ENCODE data around the gene TMEM117.

TMEM117 gene

DNA sequence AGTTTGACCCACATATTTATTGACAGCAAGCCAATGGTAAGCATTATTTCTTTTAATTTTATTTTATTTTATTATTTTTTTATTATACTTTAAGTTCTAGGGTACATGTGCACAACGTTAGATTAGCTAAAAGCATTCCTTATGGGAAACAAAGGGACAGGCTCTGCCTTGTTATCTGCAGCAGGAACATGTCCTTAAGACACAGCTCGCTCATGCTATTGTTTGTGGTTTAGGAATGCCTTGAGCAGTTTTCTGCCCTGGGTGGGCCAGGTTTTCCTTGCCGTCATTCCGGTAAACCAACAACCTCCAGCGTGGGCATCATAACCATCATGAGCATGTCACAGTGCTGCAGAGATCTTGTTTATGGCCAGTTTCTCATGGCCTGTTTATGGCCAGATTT lies 370.2 kb downstream of the TMEM117 start:
- Histone ChIP-seq H3K9me3 (ENCODE audit: control insufficient read depth, insufficient read depth, low read depth, low read length) (peaks cover 23% of the 10 kb centered on the region), H3K36me3 (ENCODE audit: control insufficient read depth, insufficient read depth, low read length) (no peaks in the 10 kb centered on the region)

DNA sequence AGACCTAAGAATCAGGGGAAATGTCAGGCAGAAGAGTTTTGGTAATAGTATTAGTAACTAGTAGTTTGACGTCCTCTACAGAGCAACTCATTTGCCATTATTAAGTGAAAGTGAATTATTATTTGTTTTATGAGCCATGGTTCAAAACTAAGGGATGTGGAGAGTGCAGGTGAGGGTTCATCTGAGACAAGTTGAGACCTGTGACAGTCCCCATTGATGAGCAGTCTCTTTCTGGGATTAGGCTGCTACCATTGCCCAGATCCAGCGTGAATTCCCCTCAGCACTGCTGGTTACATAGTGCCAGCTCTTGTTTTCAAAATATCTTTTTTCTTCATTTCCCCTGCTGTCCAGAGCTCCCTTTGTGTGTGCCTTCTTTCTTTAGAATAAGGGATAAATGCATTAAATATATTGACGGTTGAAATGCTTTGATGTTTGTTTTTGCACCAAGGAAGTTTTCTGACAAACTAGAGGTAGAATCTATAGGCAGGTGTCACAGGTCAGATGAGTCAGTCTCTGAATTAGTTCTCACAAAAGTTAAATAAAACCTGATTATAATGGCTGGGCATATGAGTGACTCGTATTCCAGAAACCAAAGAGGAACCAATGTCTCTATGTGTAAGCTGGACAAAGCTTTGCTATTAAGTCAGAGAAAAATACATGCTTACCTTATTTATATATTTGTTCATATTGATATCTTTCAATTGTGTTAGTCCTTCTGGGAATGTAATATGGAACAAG lies 381.4 kb downstream of the TMEM117 start:
- Histone ChIP-seq H3K27ac (ENCODE audit: low read depth, low read length) (no peak overlapping the region), H3K4me1 (ENCODE audit: control insufficient read depth, insufficient read depth, low read length) (no peaks in the 10 kb centered on the region), H3K9me3 (ENCODE audit: control insufficient read depth, insufficient read depth, low read depth, low read length) (0 out of 2 replicates have a peak, but pooled peaks cover 6% of the 10 kb centered on the region), H3K9ac (ENCODE audit: low read length) (no peak overlapping the region), H3K27me3 (ENCODE audit: control insufficient read depth, insufficient read depth, low read length) (no peaks in the 10 kb centered on the region), H3K4me3 (ENCODE audit: low read depth, low read length) (no peak overlapping the region), H3K36me3 (ENCODE audit: control insufficient read depth, insufficient read depth, low read length) (no peaks in the 10 kb centered on the region)

More for the DNA sequence above, 370.2 kb downstream of the TMEM117 start:
- no peak overlapping the region for H3K27ac ChIP-seq (ENCODE audit: low read depth, low read length)
- H3K27me3 ChIP-seq (ENCODE audit: control insufficient read depth, insufficient read depth, low read length) = no peaks in the 10 kb centered on the region
- H3K4me3 ChIP-seq (ENCODE audit: low read depth, low read length) = no peak overlapping the region; the same call in 1 of the 2 replicates
- H3K9ac ChIP-seq (ENCODE audit: low read length) = no peak overlapping the region
- no peaks in the 10 kb centered on the region for H3K4me1 ChIP-seq (ENCODE audit: control insufficient read depth, insufficient read depth, low read length)

DNA sequence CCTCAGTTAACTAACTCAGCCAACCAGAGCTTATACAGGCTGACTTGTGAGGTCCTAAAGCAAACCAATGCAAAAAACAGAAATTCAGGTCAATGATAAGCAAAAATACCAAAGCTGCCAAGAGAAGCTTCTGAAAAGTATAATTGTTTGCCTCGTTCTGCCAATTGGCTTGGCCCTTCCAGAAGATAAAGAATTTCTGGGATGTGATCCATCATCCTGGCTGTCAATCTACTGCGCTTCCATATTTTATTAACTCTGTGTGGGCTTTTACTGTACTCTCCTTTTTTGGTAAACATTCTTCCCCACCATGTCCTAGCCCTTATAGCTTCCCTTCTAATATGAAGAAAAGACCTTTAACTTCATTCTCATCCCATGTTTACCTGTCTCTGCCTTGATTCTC lies 387.9 kb downstream of the TMEM117 start:
- Histone ChIP-seq H3K27me3 (ENCODE audit: control insufficient read depth, insufficient read depth, low read length) (no peaks in the 10 kb centered on the region), H3K9ac (ENCODE audit: low read length) (no peak overlapping the region), H3K4me1 (ENCODE audit: control insufficient read depth, insufficient read depth, low read length) (no peaks in the 10 kb centered on the region), H3K27ac (ENCODE audit: low read depth, low read length) (no peak overlapping the region), H3K9me3 (ENCODE audit: control insufficient read depth, insufficient read depth, low read depth, low read length) (no peaks in the 10 kb centered on the region), H3K36me3 (ENCODE audit: control insufficient read depth, insufficient read depth, low read length) (no peaks in the 10 kb centered on the region), H3K4me3 (ENCODE audit: low read depth, low read length) (no peak overlapping the region)

- H3K36me3 ChIP-seq (ENCODE audit: control insufficient read depth, insufficient read depth, low read length) = no peaks in the 10 kb centered on the region
- H3K4me1 ChIP-seq (ENCODE audit: control insufficient read depth, insufficient read depth, low read length) = no peaks in the 10 kb centered on the region; the same call in 1 of the 2 replicates
- H3K9me3 ChIP-seq (ENCODE audit: control insufficient read depth, insufficient read depth, low read depth, low read length) = no peaks in the 10 kb centered on the region
- no peak overlapping the region for H3K27ac ChIP-seq (ENCODE audit: low read depth, low read length)
- no peaks in the 10 kb centered on the region for H3K27me3 ChIP-seq (ENCODE audit: control insufficient read depth, insufficient read depth, low read length)
- no peak overlapping the region for H3K4me3 ChIP-seq (ENCODE audit: low read depth, low read length)
- H3K9ac ChIP-seq (ENCODE audit: low read length) = no peak overlapping the region
These were observed 388.7 kb downstream of the TMEM117 start for GRCh38 chr12:44224399-44225148.

DNA sequence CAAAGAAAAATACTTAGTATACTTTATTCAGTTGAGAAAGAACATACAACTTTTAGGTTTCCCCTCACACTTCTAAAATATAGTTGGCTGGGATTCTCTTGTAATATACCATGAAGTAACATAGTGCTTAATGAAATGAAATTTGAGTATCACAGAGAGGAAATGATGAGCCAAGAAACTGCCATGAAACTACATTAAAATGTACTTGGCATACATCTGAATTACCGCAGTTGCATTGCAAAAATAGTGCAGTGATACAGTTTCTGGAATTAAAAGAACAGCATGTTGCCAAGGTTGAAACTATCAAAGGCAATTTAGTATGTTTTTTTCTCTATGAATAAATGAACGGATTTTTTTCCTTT lies 389.2 kb downstream of the TMEM117 start:
- H3K27me3 ChIP-seq (ENCODE audit: control insufficient read depth, insufficient read depth, low read length) = no peaks in the 10 kb centered on the region

DNA sequence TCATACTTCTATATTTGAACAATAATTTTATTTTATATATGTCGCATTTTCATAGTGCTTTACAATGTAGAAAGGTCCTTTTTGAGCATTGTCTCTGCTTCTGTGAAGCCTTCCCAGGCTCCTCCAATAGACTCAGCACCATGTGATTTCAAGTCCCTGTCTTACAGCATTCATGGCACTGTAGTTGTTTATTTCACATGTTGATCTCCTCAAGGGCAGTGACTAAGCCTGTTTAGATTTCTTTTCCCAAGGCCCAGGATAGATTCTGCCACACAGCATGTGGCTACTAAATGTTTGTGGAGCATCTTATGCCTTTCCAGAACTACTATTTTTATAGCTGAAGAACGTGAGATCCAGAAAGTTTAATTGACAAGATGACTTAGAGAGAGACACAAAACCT lies 391.7 kb downstream of the TMEM117 start:
- H3K4me3 ChIP-seq (ENCODE audit: low read depth, low read length) = no peak overlapping the region
- no peaks in the 10 kb centered on the region for H3K36me3 ChIP-seq (ENCODE audit: control insufficient read depth, insufficient read depth, low read length)
- H3K4me1 ChIP-seq (ENCODE audit: control insufficient read depth, insufficient read depth, low read length) = peaks cover 2% of the 10 kb centered on the region; the same call in 1 of the 2 replicates
- no peaks in the 10 kb centered on the region for H3K27me3 ChIP-seq (ENCODE audit: control insufficient read depth, insufficient read depth, low read length)
- no peak overlapping the region for H3K9ac ChIP-seq (ENCODE audit: low read length)
- H3K9me3 ChIP-seq (ENCODE audit: control insufficient read depth, insufficient read depth, low read depth, low read length) = no peaks in the 10 kb centered on the region
- no peak overlapping the region for H3K27ac ChIP-seq (ENCODE audit: low read depth, low read length)

More for the DNA sequence above, 389.2 kb downstream of the TMEM117 start:
- Histone ChIP-seq H3K4me3 (ENCODE audit: low read depth, low read length) (no peak overlapping the region), H3K9me3 (ENCODE audit: control insufficient read depth, insufficient read depth, low read depth, low read length) (no peaks in the 10 kb centered on the region), H3K27ac (ENCODE audit: low read depth, low read length) (no peak overlapping the region), H3K36me3 (ENCODE audit: control insufficient read depth, insufficient read depth, low read length) (no peaks in the 10 kb centered on the region), H3K4me1 (ENCODE audit: control insufficient read depth, insufficient read depth, low read length) (peaks cover 2% of the 10 kb centered on the region; the same call in 1 of the 2 replicates), H3K9ac (ENCODE audit: low read length) (no peak overlapping the region)

- H3K9me3 ChIP-seq (ENCODE audit: control insufficient read depth, insufficient read depth, low read depth, low read length) = no peaks in the 10 kb centered on the region
- no peaks in the 10 kb centered on the region for H3K27me3 ChIP-seq (ENCODE audit: control insufficient read depth, insufficient read depth, low read length)
- H3K9ac ChIP-seq (ENCODE audit: low read length) = no peak overlapping the region
- no peak overlapping the region for H3K27ac ChIP-seq (ENCODE audit: low read depth, low read length)
- H3K36me3 ChIP-seq (ENCODE audit: control insufficient read depth, insufficient read depth, low read length) = no peaks in the 10 kb centered on the region
- H3K4me1 ChIP-seq (ENCODE audit: control insufficient read depth, insufficient read depth, low read length) = peaks cover 2% of the 10 kb centered on the region; the same call in 1 of the 2 replicates
- H3K4me3 ChIP-seq (ENCODE audit: low read depth, low read length) = no peak overlapping the region
These were observed 394.0 kb downstream of the TMEM117 start for GRCh38 chr12:44229846-44230245.

DNA sequence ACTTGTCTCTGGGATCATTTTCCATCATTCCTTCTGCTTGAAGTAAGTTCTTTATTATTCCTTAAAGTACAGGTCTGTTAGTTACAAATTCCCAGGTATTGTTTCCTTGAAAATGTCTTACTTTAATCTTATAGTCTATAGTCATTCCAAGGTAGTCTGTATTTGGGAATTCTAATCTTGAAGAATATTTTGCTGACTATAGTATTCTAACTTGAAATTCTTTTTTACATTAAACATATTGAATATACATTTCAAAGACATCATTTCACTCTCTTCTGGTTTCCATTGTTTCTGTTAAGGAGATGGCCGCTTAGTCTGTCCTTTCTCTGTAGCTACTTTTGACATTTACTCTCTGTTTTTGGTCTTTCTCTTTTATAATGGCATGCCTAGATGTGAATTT lies 399.8 kb downstream of the TMEM117 start:
- Histone ChIP-seq H3K9ac (ENCODE audit: low read length) (no peak overlapping the region), H3K4me3 (ENCODE audit: low read depth, low read length) (no peak overlapping the region), H3K9me3 (ENCODE audit: control insufficient read depth, insufficient read depth, low read depth, low read length) (no peaks in the 10 kb centered on the region), H3K36me3 (ENCODE audit: control insufficient read depth, insufficient read depth, low read length) (no peaks in the 10 kb centered on the region), H3K27ac (ENCODE audit: low read depth, low read length) (no peak overlapping the region), H3K27me3 (ENCODE audit: control insufficient read depth, insufficient read depth, low read length) (no peaks in the 10 kb centered on the region), H3K4me1 (ENCODE audit: control insufficient read depth, insufficient read depth, low read length) (no peaks in the 10 kb centered on the region)

GRCh38 chr12:44240186-44240585 lies 404.3 kb downstream of the TMEM117 start:
- Histone ChIP-seq H3K9ac (ENCODE audit: low read length) (no peak overlapping the region), H3K36me3 (ENCODE audit: control insufficient read depth, insufficient read depth, low read length) (no peaks in the 10 kb centered on the region), H3K27me3 (ENCODE audit: control insufficient read depth, insufficient read depth, low read length) (no peaks in the 10 kb centered on the region), H3K27ac (ENCODE audit: low read depth, low read length) (no peak overlapping the region), H3K4me3 (ENCODE audit: low read depth, low read length) (no peak overlapping the region), H3K4me1 (ENCODE audit: control insufficient read depth, insufficient read depth, low read length) (no peaks in the 10 kb centered on the region), H3K9me3 (ENCODE audit: control insufficient read depth, insufficient read depth, low read depth, low read length) (no peaks in the 10 kb centered on the region)

DNA sequence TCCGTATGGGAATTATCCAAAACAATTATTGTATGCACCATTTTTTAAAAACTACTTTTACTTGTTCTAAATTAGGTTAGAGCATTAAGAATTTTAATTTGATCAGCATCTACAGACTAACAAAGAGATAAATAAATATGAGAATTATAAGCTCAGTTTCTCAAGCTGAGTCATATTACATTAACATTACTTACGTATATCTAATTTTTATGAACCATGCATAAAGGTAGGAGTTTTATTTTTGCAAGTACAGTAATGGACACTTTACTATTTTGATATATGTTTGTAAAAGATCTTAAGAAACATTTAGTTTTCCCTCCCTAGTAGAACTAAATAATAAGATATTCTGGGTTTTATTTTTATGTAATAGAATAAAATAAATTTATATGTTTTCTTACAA lies 410.1 kb downstream of the TMEM117 start:
- Histone ChIP-seq H3K4me3 (ENCODE audit: low read depth, low read length) (no peak overlapping the region), H3K27me3 (ENCODE audit: control insufficient read depth, insufficient read depth, low read length) (no peaks in the 10 kb centered on the region), H3K36me3 (ENCODE audit: control insufficient read depth, insufficient read depth, low read length) (no peaks in the 10 kb centered on the region), H3K9ac (ENCODE audit: low read length) (no peak overlapping the region), H3K4me1 (ENCODE audit: control insufficient read depth, insufficient read depth, low read length) (no peaks in the 10 kb centered on the region), H3K27ac (ENCODE audit: low read depth, low read length) (no peak overlapping the region), H3K9me3 (ENCODE audit: control insufficient read depth, insufficient read depth, low read depth, low read length) (no peaks in the 10 kb centered on the region)

DNA sequence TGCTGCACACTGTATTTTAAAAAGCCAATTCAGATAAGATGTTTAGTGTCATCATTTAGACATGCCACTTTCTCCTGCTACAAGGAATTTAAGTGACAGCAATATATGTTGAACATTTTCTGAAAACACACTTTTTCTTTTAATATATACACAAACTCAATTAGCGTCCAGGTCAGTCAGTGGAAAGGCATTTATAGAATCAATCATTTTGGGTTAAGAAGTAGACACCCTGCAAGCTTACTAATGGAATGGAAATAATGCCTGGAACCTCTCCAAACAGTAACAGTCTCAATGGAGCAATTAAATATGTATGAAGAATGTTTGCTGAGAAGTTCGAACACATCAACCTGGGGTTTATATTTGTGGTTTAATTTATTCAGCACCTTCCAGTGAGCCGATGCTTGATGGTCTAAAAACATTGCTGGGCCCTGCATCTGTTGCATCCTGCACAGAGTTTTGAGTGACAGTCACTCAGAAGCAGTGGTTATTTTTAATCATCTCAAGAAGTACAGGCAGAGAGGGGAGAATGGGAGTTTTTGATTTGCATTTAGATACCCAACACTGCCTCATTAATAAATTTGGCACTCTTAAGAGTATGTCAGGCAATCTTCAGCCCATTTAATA lies 410.7 kb downstream of the TMEM117 start:
- Histone ChIP-seq H3K9me3 (ENCODE audit: control insufficient read depth, insufficient read depth, low read depth, low read length) (no peaks in the 10 kb centered on the region), H3K27ac (ENCODE audit: low read depth, low read length) (no peak overlapping the region), H3K4me3 (ENCODE audit: low read depth, low read length) (no peak overlapping the region), H3K27me3 (ENCODE audit: control insufficient read depth, insufficient read depth, low read length) (no peaks in the 10 kb centered on the region), H3K36me3 (ENCODE audit: control insufficient read depth, insufficient read depth, low read length) (no peaks in the 10 kb centered on the region), H3K9ac (ENCODE audit: low read length) (no peak overlapping the region), H3K4me1 (ENCODE audit: control insufficient read depth, insufficient read depth, low read length) (no peaks in the 10 kb centered on the region)
